ENCODE measurements around the gene SPSB3. TPM values are rescaled to one million over a fixed set of nuclear protein-coding genes. Genes with fewer than 3 reads are reported as not detected.

SPSB3 gene
- total and polyA plus RNA-seq, 10 donors: 41.4 to 266 (median 90.0) TPM

GRCh38 chr16:1828645-1829410 lies 46.5 kb upstream of the SPSB3 start:
- H3K36me3 ChIP-seq: peaks cover 0 to 23% (median 7%) of the 10 kb centered on the region in 6 donors
- intact Hi-C loops (cut with DNase I; ENCODE audit: low total_unique reads): no loop called here
- peak overlapping the region in 1 of 8 donors; percentile 99 for H3K4me3 ChIP-seq
- WGBS, 5 donors: 75 to 85% (median 81%) methylated on average over 11 of the region's 11 CpGs
- H3K27me3 ChIP-seq (replicated peaks in 1 of 7): no peaks in the 10 kb centered on the region
- no peak for DNase-seq
- no peak for TF ChIP-seq POLR2AphosphoS5 (IDR thresholded peaks at IDR 0.05)
- TF ChIP-seq POLR2A (IDR thresholded peaks at IDR 0.05): no peak
- no peak for TF ChIP-seq CTCF (IDR thresholded peaks at IDR 0.05 in 8 of 11, conservative IDR thresholded peaks at IDR 0.05 in 3 of 11)
- H3K4me1 ChIP-seq: peaks cover 31 to 56% (median 52%) of the 10 kb centered on the region in 6 donors
- H3K9me3 ChIP-seq: no peaks in the 10 kb centered on the region
- no peak overlapping the region for H3K27ac ChIP-seq

- intact Hi-C loops (cut with DNase I; ENCODE audit: low total_unique reads): no loop called here
Measured at GRCh38 chr16:1826691-1827573, 44.6 kb upstream of the SPSB3 start, which contains the start of the genes FAHD1 and HAGH. Gene FAHD1 (plus strand): TSS chr16:1827206. CDS start chr16:1827239, 33 bp downstream. Gene HAGH (minus strand): TSS chr16:1826825. CDS start chr16:1826787, 38 bp downstream.

GRCh38 chr16:1825864-1826690 lies 43.7 kb upstream of the SPSB3 start:
- DNase-seq: peak; percentile 93
- H3K4me1 ChIP-seq: peaks cover 31 to 75% (median 56%) of the 10 kb centered on the region in 6 donors
- 1% methylated on average over 40 to 96 of the region's 96 CpGs for WGBS, 5 donors
- intact Hi-C loops (cut with DNase I; ENCODE audit: low total_unique reads): no loop called here
- peaks cover 0 to 38% (median 21%) of the 10 kb centered on the region in 6 donors for H3K36me3 ChIP-seq
- H3K4me3 ChIP-seq: peak overlapping the region; percentile 78 to 99 (median 94)
- no peaks in the 10 kb centered on the region for H3K27me3 ChIP-seq (replicated peaks in 1 of 7)
- TF ChIP-seq CTCF (IDR thresholded peaks at IDR 0.05 in 8 of 11, conservative IDR thresholded peaks at IDR 0.05 in 3 of 11) (peak in 1 of 11 experiments; percentile 9), POLR2A (IDR thresholded peaks at IDR 0.05) (no peak), POLR2AphosphoS5 (IDR thresholded peaks at IDR 0.05) (no peak)
- no peaks in the 10 kb centered on the region for H3K9me3 ChIP-seq
- peak overlapping the region; percentile 63 to 96 (median 91) for H3K27ac ChIP-seq

More at GRCh38 chr16:1826691-1827573, 44.6 kb upstream of the SPSB3 start, which contains the start of the genes FAHD1 and HAGH:
- peaks cover 0 to 35% (median 16%) of the 10 kb centered on the region in 6 donors for H3K36me3 ChIP-seq
- peak within 1 kb of the TSS; percentile 78 to 99 (median 94) for H3K4me3 ChIP-seq
- no peaks in the 10 kb centered on the region for H3K27me3 ChIP-seq (replicated peaks in 1 of 7)
- no peaks in the 10 kb centered on the region for H3K9me3 ChIP-seq
- H3K4me1 ChIP-seq: peaks cover 31 to 74% (median 56%) of the 10 kb centered on the region in 6 donors
- WGBS, 5 donors: 0 to 1% (median 0%) methylated on average over 33 to 104 of the region's 104 CpGs
- DNase-seq: peak; percentile 97
- peak in 1 of 11 experiments; percentile 32 for TF ChIP-seq CTCF (IDR thresholded peaks at IDR 0.05 in 8 of 11, conservative IDR thresholded peaks at IDR 0.05 in 3 of 11)
- TF ChIP-seq POLR2AphosphoS5 (IDR thresholded peaks at IDR 0.05): peak; percentile 82 to 89 (median 88)
- no peak for TF ChIP-seq POLR2A (IDR thresholded peaks at IDR 0.05)
- H3K27ac ChIP-seq: peak within 1 kb of the TSS; percentile 74 to 96 (median 91)
